Amniotic epithelial cell (primary cell): ENCODE data around the gene LILRA2.
"Not testable (repeated sequence)": the region's sequence is repeated elsewhere in the genome, so short reads cannot be mapped to it uniquely, and the experiment has no call there.

Experiments used
- DNase-seq: peaks from one replicate; pipeline ENCODE4 v3.0.0-alpha.2; 2010; ENCODE audit warnings: low read depth

The LILRA2 gene

DNA sequence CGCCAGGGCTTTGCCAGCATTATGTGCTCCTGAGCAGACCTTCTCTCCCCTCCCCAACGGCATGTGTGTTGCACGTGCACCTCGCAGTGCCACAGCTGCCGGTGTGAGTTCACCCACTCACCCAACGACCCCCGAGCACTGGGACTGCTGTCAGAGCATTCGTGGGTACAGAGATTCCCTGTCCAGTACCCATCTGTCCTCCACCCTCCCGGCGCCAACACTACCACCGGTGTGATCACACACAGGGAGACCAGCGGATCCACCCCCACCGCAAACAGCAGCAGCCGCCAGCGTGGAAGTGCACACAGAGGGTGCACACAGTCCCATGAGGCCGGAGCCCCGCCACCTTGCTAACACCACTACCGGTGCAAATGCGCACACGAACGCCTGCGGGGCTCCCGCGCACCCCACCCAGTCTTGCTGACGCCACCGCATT, 35.8 kb downstream of the LILRA2 start:
- no peak for DNase-seq

GRCh38 chr19:54612428-54612827, 38.8 kb downstream of the LILRA2 start:
- DNase-seq = no peak

DNA sequence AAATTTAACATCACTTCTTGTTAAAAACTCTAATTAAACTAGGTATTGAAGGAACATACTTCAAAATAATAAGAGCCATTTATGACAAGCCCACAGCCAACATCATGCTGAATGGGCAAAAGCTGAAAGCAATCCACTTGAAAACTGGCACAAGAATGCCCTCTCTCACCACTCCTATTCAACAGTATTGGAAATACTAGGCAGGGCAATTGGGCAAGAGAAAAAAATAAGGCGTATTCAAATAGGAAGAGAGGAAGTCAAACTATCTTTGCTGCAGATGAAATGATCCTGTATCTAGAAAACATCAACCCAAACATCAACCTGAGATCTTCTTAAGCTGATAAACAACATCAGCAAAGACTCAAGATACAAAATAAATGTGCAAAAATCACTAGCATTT, 41.1 kb downstream of the LILRA2 start:
- DNase-seq = no peak

DNA sequence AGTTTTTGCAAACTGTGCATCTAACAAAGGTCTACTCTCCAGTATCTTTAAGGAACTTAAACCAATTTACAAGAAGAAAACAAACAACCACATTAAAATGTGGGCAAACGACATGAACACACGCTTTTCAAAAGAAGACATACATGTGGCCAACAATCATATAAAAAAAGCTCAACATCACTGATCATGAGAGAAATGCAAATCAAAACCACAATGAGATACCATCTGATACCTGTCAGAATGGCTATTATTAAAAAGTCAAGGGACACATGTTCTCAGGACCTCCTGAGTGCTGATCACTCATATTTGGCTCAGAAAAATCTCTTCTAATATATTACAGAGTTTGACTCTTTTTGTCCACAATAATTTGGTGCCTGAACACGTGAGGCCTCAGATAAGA, 42.5 kb downstream of the LILRA2 start:
- no peak for DNase-seq

GRCh38 chr19:54616821-54617560, 43.4 kb downstream of the LILRA2 start:
- no peak for DNase-seq

DNA sequence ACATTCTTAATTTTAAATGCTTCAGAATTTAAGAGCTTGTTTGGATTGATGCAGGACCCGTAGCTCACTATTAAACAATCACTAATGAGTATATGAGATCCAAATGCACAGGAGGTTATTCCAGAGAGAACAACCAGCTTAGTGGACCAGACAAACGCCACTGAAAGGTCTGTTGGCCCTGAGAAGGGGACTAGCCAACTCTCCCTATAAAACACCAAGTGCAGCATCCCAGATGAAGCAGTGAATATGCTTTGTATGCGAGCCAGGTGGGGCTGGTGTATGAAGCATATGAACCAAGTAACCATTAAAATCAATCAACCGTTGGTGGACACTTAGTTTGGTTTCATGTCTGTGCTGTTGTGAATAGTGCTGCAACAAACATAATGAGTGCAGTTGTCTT, 46.9 kb downstream of the LILRA2 start:
- no peak for DNase-seq

GRCh38 chr19:54622431-54622830, 48.8 kb downstream of the LILRA2 start:
- DNase-seq = no peak

GRCh38 chr19:54624234-54624633, 50.6 kb downstream of the LILRA2 start:
- DNase-seq = not testable (repeated sequence)

DNA sequence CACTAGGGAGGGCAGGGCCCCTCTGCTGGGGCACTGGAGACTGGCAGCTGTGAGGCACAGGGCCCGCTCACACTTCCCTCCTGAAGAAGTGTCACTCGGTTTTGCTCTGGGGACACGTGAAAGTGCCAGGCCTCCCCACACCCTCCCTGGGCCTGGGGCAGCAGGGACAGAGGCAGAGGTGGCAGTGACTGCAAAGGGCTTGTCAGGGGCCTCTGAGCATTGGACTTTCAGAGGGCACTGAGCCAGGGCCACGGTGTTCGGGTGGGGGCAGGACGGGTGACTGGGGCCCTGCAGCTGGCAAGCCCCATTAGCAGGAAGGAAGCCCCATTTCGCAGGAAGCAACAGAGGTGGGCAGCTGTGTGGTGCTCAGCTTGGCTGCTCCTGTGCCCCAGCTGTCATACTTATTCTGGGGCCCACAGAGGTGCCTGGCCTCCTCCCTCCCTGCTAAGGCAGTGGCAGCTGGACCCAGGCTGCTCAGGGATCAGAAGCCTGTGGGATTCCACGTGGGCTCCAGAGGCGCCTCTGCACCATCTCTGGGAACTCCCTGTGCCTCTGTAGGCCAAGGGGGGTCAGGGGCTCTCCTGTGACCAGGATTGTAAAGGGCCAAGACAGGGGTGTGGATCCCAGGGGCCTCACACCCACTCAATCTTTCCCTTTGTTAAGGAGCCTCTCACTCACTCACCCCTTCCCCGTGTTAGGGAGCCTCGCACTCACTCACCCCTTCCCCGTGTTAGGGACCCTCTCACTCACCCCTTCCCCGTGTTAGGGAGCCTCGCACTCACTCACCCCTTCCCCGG, 51.5 kb downstream of the LILRA2 start:
- not testable (repeated sequence) for DNase-seq

DNA sequence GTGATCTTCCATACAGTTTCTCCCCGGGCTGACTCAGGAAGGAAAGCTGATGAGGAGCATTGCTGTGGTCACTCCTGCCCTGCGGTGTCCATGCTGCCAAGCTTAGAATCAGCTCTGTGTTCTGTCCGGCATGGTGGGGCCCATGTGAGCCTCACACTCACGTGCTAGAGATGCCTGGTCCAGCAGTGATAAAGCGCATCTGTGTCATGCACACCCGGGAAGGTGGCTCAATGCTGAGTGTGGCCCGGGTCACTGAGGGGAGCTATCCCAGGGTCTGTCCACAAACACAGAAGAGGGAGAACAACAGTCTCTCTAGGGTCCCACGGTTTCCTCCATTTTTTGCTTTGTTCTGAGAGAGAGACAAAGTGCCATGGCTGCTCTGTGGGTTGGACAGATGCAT, 53.2 kb downstream of the LILRA2 start:
- no peak for DNase-seq

- DNase-seq = not testable (repeated sequence)
Measured at GRCh38 chr19:54627912-54628311, 54.3 kb downstream of the LILRA2 start.

DNA sequence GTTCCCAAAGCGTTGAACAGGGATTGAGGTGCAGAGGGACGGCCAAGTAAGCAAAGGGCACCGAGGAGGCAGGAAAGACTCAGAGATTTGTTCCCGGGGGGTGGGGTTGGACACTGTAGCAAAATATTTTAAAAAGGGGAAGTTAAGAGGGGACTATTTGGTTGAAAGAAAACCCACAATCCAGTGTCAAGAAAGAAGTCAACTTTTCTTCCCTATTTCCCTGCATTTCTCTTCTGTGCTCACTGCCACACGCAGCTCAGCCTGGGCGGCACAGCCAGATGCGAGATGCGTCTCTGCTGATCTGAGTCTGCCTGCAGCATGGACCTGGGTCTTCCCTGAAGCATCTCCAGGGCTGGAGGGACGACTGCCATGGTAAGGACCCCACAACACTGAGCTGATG, 56.7 kb downstream of the LILRA2 start, which contains the start of gene LILRB1:
LILRB1 (plus strand) TSS at position 223 of the 400 bp plus-strand sequence. CDS start 590 bp downstream, outside the sequence.
- not testable (repeated sequence) for DNase-seq

- DNase-seq = no peak
Measured at GRCh38 chr19:54630782-54631181, 57.2 kb downstream of the LILRA2 start.

- not testable (repeated sequence) for DNase-seq
Measured at GRCh38 chr19:54631489-54632337, 58.1 kb downstream of the LILRA2 start.

- DNase-seq = not testable (repeated sequence)
Measured at GRCh38 chr19:54632517-54632916, 58.9 kb downstream of the LILRA2 start.

DNA sequence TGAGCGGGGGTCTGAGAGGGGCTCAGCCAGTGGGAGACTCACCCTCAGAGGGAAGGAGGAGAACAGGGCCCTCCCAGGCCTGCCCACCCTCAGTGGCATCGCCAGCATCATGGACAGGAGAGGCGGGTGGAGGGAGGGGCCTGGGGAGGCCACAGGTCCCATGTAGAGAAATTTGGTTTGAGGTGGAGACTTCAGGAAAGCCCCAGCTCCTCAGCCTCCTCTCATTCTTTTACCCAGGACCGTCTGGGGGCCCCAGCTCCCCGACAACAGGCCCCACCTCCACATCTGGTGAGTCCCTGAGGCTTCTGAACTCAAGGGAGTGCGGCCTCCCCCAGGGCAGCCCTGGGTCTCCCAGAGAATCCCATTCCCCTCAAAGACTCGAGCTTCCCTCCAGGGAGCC, 59.8 kb downstream of the LILRA2 start:
- no peak for DNase-seq

GRCh38 chr19:54636081-54636480, 62.5 kb downstream of the LILRA2 start:
- not testable (repeated sequence) for DNase-seq

- DNase-seq = no peak
Measured at GRCh38 chr19:54638683-54639082, 65.1 kb downstream of the LILRA2 start.
